ENCODE data around the gene MMD2. TPM values are rescaled to one million over a fixed set of nuclear protein-coding genes. Genes with fewer than 3 reads are reported as not detected.

Gene MMD2
- total RNA-seq, 2 experiments from 2014 or later = not detected

GRCh38 chr7:4888161-4888560 lies 70.8 kb downstream of the MMD2 start:
- H3K27ac Mint-ChIP-seq = no peak overlapping the region
- no peak for DNase-seq
- ATAC-seq = no peak
- ChIA-PET CTCF (no interaction called here), POLR2A (no interaction called here)
- H3K36me3 Mint-ChIP-seq (ENCODE audit: low read depth) = no peaks in the 10 kb centered on the region
- TF ChIP-seq, protein P1, sequence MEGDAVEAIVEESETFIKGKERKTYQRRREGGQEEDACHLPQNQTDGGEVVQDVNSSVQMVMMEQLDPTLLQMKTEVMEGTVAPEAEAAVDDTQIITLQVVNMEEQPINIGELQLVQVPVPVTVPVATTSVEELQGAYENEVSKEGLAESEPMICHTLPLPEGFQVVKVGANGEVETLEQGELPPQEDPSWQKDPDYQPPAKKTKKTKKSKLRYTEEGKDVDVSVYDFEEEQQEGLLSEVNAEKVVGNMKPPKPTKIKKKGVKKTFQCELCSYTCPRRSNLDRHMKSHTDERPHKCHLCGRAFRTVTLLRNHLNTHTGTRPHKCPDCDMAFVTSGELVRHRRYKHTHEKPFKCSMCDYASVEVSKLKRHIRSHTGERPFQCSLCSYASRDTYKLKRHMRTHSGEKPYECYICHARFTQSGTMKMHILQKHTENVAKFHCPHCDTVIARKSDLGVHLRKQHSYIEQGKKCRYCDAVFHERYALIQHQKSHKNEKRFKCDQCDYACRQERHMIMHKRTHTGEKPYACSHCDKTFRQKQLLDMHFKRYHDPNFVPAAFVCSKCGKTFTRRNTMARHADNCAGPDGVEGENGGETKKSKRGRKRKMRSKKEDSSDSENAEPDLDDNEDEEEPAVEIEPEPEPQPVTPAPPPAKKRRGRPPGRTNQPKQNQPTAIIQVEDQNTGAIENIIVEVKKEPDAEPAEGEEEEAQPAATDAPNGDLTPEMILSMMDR (IDR thresholded peaks at IDR 0.05) = no peak
- intact Hi-C loops (cut with micrococcal nuclease) = loop anchor here (10.0 kb wide), 2 partner anchors 93 to 273 kb away; no protein-coding TSS in a partner anchor
- H3K27me3 Mint-ChIP-seq = peaks cover 2% of the 10 kb centered on the region
- H3K4me3 Mint-ChIP-seq = no peak overlapping the region
- H3K4me1 Mint-ChIP-seq (ENCODE audit: low read depth) = no peaks in the 10 kb centered on the region
- no peaks in the 10 kb centered on the region for H3K9me3 Mint-ChIP-seq

DNA sequence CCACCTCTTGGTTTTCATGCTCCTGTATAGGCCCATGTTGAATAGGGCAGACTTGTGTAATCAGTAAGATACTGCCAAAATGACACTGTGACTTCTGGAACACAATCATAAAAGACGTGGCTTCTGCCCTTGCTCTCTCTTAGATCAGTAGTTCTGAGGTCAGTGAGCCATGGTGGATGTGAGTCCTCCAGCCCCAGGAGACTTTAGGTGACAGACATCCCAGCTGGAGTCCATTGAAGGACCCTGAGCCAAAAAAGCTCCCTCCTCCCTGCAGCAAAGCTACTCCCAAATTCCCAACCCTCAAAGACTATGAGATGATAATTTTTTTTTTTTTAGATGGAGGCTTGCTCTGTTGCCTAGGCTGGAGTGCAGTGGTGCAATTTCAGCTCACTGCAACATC lies 72.3 kb downstream of the MMD2 start:
- Mint-ChIP-seq H3K9me3 (no peaks in the 10 kb centered on the region), H3K4me3 (no peak overlapping the region), H3K36me3 (ENCODE audit: low read depth) (no peaks in the 10 kb centered on the region), H3K4me1 (ENCODE audit: low read depth) (peaks cover 7% of the 10 kb centered on the region), H3K27me3 (peaks cover 14% of the 10 kb centered on the region), H3K27ac (no peak overlapping the region)
- TF ChIP-seq, protein P1 (IDR thresholded peaks at IDR 0.05) = no peak
- DNase-seq = no peak
- intact Hi-C loops (cut with micrococcal nuclease) = loop anchor here (10.0 kb wide), 2 partner anchors 92 to 272 kb away; no protein-coding TSS in a partner anchor
- ATAC-seq = no peak
- POLR2A ChIA-PET = no interaction called here
- CTCF ChIA-PET = no interaction called here

GRCh38 chr7:4885317-4885807 lies 73.6 kb downstream of the MMD2 start:
- TF ChIP-seq, protein P1 (IDR thresholded peaks at IDR 0.05) = no peak
- Mint-ChIP-seq H3K4me3 (no peak overlapping the region), H3K27ac (no peak overlapping the region), H3K4me1 (ENCODE audit: low read depth) (peaks cover 7% of the 10 kb centered on the region), H3K36me3 (ENCODE audit: low read depth) (no peaks in the 10 kb centered on the region), H3K27me3 (peaks cover 17% of the 10 kb centered on the region), H3K9me3 (no peaks in the 10 kb centered on the region)
- ChIA-PET CTCF (interaction anchor here (2.9 to 3.7 kb wide), 3 partner anchors 37 to 93 kb away, joined by 18 to 43 read pairs (median 18); no protein-coding TSS in a partner anchor), POLR2A (no interaction called here)
- DNase-seq (no peak), ATAC-seq (no peak)
- intact Hi-C loops (cut with micrococcal nuclease) = loop anchor here (10.0 kb wide), 2 partner anchors 91 to 271 kb away; no protein-coding TSS in a partner anchor

- intact Hi-C loops (cut with micrococcal nuclease) = loop anchor here (10.0 kb wide), 2 partner anchors 89 to 269 kb away; no protein-coding TSS in a partner anchor
- H3K4me1 Mint-ChIP-seq (ENCODE audit: low read depth) = peaks cover 7% of the 10 kb centered on the region
- no peak overlapping the region for H3K27ac Mint-ChIP-seq
- TF ChIP-seq, protein P1 (IDR thresholded peaks at IDR 0.05) = no peak
- H3K9me3 Mint-ChIP-seq = no peaks in the 10 kb centered on the region
- ChIA-PET CTCF (interaction anchor here (0.8 to 3.7 kb wide), 25 partner anchors 12 to 201 kb away, joined by 3 to 43 read pairs (median 5); no protein-coding TSS in a partner anchor), POLR2A (interaction anchor here (0.6 kb wide), 1 partner anchor 357 kb away, joined by 4 read pairs; no protein-coding TSS in a partner anchor)
- no peak overlapping the region for H3K4me3 Mint-ChIP-seq
- DNase-seq (no peak), ATAC-seq (no peak)
- peaks cover 17% of the 10 kb centered on the region for H3K27me3 Mint-ChIP-seq
- no peaks in the 10 kb centered on the region for H3K36me3 Mint-ChIP-seq (ENCODE audit: low read depth)
Observed at GRCh38 chr7:4884164-4884563, 74.8 kb downstream of the MMD2 start.
